ENCODE measurements around the gene NR5A2. TPM values are rescaled to one million over a fixed set of nuclear protein-coding genes. Genes with fewer than 3 reads are reported as not detected.

Gene NR5A2
- total and polyA plus RNA-seq, 10 donors = 0.02 to 0.63 (median 0.10) TPM; not detected in 3

DNA sequence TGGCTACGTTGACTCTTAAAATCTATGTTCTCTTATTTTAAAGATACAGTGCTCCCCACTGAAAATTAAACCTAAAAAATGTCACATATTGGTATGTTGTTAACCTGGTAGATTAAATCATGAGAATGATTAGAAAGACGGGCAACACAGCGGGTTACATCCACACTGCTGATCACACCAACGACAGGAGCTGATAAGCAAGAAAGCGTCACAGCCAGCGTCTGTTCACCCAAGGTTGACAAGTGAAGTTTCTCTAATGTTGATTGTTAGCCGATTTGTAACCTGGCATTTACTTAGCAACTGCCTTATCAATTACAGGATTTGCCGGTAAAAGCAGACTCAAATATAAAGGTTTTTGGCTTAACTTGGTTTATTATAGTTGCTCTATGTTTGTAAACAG, 149.3 kb downstream of the NR5A2 start:
- intact Hi-C loops (cut with DNase I; ENCODE audit: low total_unique reads) = no loop called here
- 92 to 96% (median 95%) methylated on average over 8 of the region's 8 CpGs for WGBS, 5 donors
- no peak overlapping the region for H3K27ac ChIP-seq
- peaks cover 0 to 2% (median 0%) of the 10 kb centered on the region in 6 donors for H3K4me1 ChIP-seq
- no peaks in the 10 kb centered on the region for H3K9me3 ChIP-seq
- no peaks in the 10 kb centered on the region for H3K27me3 ChIP-seq (replicated peaks in 1 of 7)
- no peaks in the 10 kb centered on the region for H3K36me3 ChIP-seq
- no peak for DNase-seq
- H3K4me3 ChIP-seq = no peak overlapping the region
- TF ChIP-seq POLR2A (IDR thresholded peaks at IDR 0.05) (no peak), CTCF (IDR thresholded peaks at IDR 0.05 in 8 of 11, conservative IDR thresholded peaks at IDR 0.05 in 3 of 11) (no peak), POLR2AphosphoS5 (IDR thresholded peaks at IDR 0.05) (no peak)

DNA sequence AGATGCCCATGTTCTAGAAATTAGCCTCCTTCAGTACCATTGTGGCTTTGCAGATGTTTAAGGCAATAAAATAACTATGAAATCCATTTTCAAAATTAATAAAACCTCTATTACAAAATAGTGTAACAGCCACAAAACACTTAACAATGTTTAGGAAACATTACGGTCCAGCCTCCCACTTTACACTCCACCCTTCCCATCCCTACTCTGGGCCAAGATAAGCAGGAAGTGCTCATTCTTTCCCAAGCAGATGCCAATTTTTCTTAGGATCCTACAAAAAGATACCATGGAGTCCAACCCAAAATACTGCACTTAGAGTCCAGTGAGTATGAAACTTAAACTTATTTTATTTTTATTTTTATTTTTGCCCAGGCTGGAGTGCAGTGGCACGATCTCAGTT, 150.8 kb downstream of the NR5A2 start:
- no peak for DNase-seq
- no peaks in the 10 kb centered on the region for H3K36me3 ChIP-seq
- no peak overlapping the region for H3K4me3 ChIP-seq
- no peak overlapping the region for H3K27ac ChIP-seq
- H3K4me1 ChIP-seq = peaks cover 0 to 3% (median 0%) of the 10 kb centered on the region in 6 donors
- intact Hi-C loops (cut with DNase I; ENCODE audit: low total_unique reads) = no loop called here
- H3K9me3 ChIP-seq = no peaks in the 10 kb centered on the region
- TF ChIP-seq POLR2AphosphoS5 (IDR thresholded peaks at IDR 0.05) (no peak), CTCF (IDR thresholded peaks at IDR 0.05 in 8 of 11, conservative IDR thresholded peaks at IDR 0.05 in 3 of 11) (no peak), POLR2A (IDR thresholded peaks at IDR 0.05) (no peak)
- H3K27me3 ChIP-seq (replicated peaks in 1 of 7) = no peaks in the 10 kb centered on the region
- WGBS, 5 donors = 70 to 80% (median 80%) methylated on average over 2 of the region's 2 CpGs

- H3K4me3 ChIP-seq = no peak overlapping the region
- H3K27me3 ChIP-seq (replicated peaks in 1 of 7) = no peaks in the 10 kb centered on the region
- TF ChIP-seq POLR2A (IDR thresholded peaks at IDR 0.05) = no peak
- no peak for TF ChIP-seq CTCF (IDR thresholded peaks at IDR 0.05 in 8 of 11, conservative IDR thresholded peaks at IDR 0.05 in 3 of 11)
- TF ChIP-seq POLR2AphosphoS5 (IDR thresholded peaks at IDR 0.05) = no peak
- no peak overlapping the region for H3K27ac ChIP-seq
- H3K9me3 ChIP-seq = no peaks in the 10 kb centered on the region
- no peak for DNase-seq
- intact Hi-C loops (cut with DNase I; ENCODE audit: low total_unique reads) = no loop called here
- no peaks in the 10 kb centered on the region for H3K36me3 ChIP-seq
- H3K4me1 ChIP-seq = peaks cover 0 to 12% (median 3%) of the 10 kb centered on the region in 6 donors
- WGBS, 5 donors = 78 to 89% (median 85%) methylated on average over 8 of the region's 8 CpGs
Observed at GRCh38 chr1:200179126-200179780, 151.7 kb downstream of the NR5A2 start.

DNA sequence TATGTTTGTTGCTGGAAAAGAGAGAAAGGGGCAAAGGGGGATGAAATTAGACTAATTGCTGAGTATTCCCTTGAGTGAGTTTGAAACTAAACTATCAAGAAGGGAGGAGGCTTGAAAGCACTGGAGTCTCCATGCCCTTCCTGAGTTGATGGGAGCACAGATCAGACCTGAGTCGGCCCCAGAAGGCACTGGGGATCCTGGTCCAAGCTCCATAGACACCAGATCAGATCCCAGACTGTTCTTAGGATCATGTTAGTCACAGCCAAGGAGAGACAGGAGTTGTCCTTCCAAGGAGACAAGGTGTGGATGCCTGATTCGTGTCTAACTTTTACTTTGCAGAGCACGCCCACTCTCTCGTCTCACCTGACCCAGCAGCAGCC, 152.3 kb downstream of the NR5A2 start:
- intact Hi-C loops (cut with DNase I; ENCODE audit: low total_unique reads) = no loop called here
- TF ChIP-seq POLR2A (IDR thresholded peaks at IDR 0.05) (no peak), CTCF (IDR thresholded peaks at IDR 0.05 in 8 of 11, conservative IDR thresholded peaks at IDR 0.05 in 3 of 11) (no peak), POLR2AphosphoS5 (IDR thresholded peaks at IDR 0.05) (no peak)

More for the DNA sequence above, 152.3 kb downstream of the NR5A2 start:
- no peaks in the 10 kb centered on the region for H3K36me3 ChIP-seq
- no peak overlapping the region for H3K4me3 ChIP-seq
- no peak overlapping the region for H3K27ac ChIP-seq
- no peaks in the 10 kb centered on the region for H3K27me3 ChIP-seq (replicated peaks in 1 of 7)
- peaks cover 0 to 15% (median 6%) of the 10 kb centered on the region in 6 donors for H3K4me1 ChIP-seq
- no peak for DNase-seq
- WGBS, 5 donors = 80 to 95% (median 83%) methylated on average over 4 of the region's 4 CpGs
- H3K9me3 ChIP-seq = no peaks in the 10 kb centered on the region
